ENCODE results near the gene RNF217. TPM values are rescaled to one million over a fixed set of nuclear protein-coding genes. Genes with fewer than 3 reads are reported as not detected.

RNF217 gene
- total and polyA plus RNA-seq, 10 of the 15 experiments (the other 5 are each of a cell fraction or from before 2014, with no cell fraction given) = under 0.01 to 11.7 (median 0.04) TPM; not detected in 3

DNA sequence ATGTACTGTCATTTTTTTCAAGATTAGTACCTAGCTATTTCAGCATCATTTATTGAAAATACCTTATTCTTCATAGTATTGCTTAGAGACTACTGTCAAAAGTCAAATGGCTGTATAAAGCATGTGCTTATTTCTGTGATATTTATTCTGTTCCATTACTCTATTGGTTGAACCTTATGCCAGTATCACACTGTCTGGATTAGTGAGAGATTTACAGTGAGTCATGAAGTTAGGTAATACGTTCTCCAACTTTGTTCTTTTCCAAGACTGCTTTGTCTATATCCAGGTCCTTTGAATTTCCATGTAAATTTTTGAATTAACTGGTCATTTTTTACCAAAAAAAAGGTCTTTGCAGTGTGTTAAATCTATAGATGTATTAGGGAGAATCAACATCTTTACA lies 18.6 kb upstream of the RNF217 start:
- intact Hi-C loops (cut with micrococcal nuclease; ENCODE audit: unreplicated experiment) (no loop called here), in situ Hi-C loops (cut with MboI) (no loop called here)
- H3K4me1 ChIP-seq (ENCODE audit: control insufficient read depth, insufficient read depth, low read length) = no peaks in the 10 kb centered on the region
- H3K79me2 ChIP-seq (ENCODE audit: control insufficient read depth, insufficient read depth, low read length) = no peaks in the 10 kb centered on the region
- no peak for DNase-seq (ENCODE audit: low read depth, low spot score)
- POLR2A ChIA-PET = no interaction called here
- H4K20me1 ChIP-seq (ENCODE audit: control insufficient read depth, insufficient read depth) = no peaks in the 10 kb centered on the region
- H3K4me2 ChIP-seq (ENCODE audit: control insufficient read depth, insufficient read depth) = no peak overlapping the region
- 0% methylated on average over 1 of the region's 1 CpG for WGBS (ENCODE audit: insufficient coverage, insufficient replicate concordance, low lambda C conversion rate, missing lambda C conversion rate)
- CTCF ChIA-PET = interaction anchor here (1.2 kb wide), 1 partner anchor 9 kb away, joined by 3 read pairs; no protein-coding TSS in a partner anchor
- RAD21 ChIA-PET (ENCODE audit: unreplicated experiment) = no interaction called here
- H3K27me3 ChIP-seq (replicated peaks in 1 of 2; ENCODE audit: control insufficient read depth in 2 of 2, insufficient read depth in 2 of 2, low read length in 1 of 2) = no peaks in the 10 kb centered on the region
- no TSS peak for BruUV-seq (replicated peaks)
- H3K9me3 ChIP-seq (replicated peaks; ENCODE audit: control insufficient read depth, insufficient read depth, low read length) = no peaks in the 10 kb centered on the region
- H3K27ac ChIP-seq (ENCODE audit: control insufficient read depth, insufficient read depth) = no peak overlapping the region
- H3K4me3 ChIP-seq = no peak overlapping the region
- no peaks in the 10 kb centered on the region for H3K36me3 ChIP-seq (ENCODE audit: control insufficient read depth in 2 of 2, insufficient read depth in 2 of 2, low read length in 1 of 2)
- H2AFZ ChIP-seq (ENCODE audit: control insufficient read depth, low read depth, low read length) = no peak overlapping the region
- no peak overlapping the region for H3K9ac ChIP-seq (ENCODE audit: control insufficient read depth, insufficient read depth, low read length)
- SMC1A ChIA-PET (ENCODE audit: uncharacterized antibody, unreplicated experiment) = no interaction called here
- FAIRE-seq = no peak
- no peak for ATAC-seq
- TF ChIP-seq EGR1 (IDR thresholded peaks at IDR 0.05; ENCODE audit: borderline replicate concordance in 1 of 2, low read depth in 2 of 2, low read length in 2 of 2) = no peak
- TF ChIP-seq TCF12 (IDR thresholded peaks at IDR 0.05; ENCODE audit: low read depth, low read length) = no peak
- TF ChIP-seq ZNF687 (IDR thresholded peaks at IDR 0.05) = no peak
- TF ChIP-seq RBBP5 (conservative IDR thresholded peaks at IDR 0.05) = no peak
- no peak for TF ChIP-seq CREM (IDR thresholded peaks at IDR 0.05; ENCODE audit: low read depth)
- no peak for TF ChIP-seq POLR2AphosphoS2 (IDR thresholded peaks at IDR 0.05; ENCODE audit: low read depth, low read length)
- TF ChIP-seq REST (IDR thresholded peaks at IDR 0.05; ENCODE audit: low read depth, low read length) = no peak
- no peak for TF ChIP-seq STAT3 (IDR thresholded peaks at IDR 0.05; ENCODE audit: low read depth, low read length)
- no peak for TF ChIP-seq TCF3 (IDR thresholded peaks at IDR 0.05; ENCODE audit: borderline replicate concordance, insufficient read depth, low read depth, low read length)
- TF ChIP-seq HDAC2 (IDR thresholded peaks at IDR 0.05) = no peak
- TF ChIP-seq, protein P1, sequence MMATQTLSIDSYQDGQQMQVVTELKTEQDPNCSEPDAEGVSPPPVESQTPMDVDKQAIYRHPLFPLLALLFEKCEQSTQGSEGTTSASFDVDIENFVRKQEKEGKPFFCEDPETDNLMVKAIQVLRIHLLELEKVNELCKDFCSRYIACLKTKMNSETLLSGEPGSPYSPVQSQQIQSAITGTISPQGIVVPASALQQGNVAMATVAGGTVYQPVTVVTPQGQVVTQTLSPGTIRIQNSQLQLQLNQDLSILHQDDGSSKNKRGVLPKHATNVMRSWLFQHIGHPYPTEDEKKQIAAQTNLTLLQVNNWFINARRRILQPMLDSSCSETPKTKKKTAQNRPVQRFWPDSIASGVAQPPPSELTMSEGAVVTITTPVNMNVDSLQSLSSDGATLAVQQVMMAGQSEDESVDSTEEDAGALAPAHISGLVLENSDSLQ (IDR thresholded peaks at IDR 0.05) = no peak
- TF ChIP-seq, protein P2, sequence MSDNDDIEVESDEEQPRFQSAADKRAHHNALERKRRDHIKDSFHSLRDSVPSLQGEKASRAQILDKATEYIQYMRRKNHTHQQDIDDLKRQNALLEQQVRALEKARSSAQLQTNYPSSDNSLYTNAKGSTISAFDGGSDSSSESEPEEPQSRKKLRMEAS (IDR thresholded peaks at IDR 0.05; ENCODE audit: low read depth, low read length) = no peak
- TF ChIP-seq, protein P3, sequence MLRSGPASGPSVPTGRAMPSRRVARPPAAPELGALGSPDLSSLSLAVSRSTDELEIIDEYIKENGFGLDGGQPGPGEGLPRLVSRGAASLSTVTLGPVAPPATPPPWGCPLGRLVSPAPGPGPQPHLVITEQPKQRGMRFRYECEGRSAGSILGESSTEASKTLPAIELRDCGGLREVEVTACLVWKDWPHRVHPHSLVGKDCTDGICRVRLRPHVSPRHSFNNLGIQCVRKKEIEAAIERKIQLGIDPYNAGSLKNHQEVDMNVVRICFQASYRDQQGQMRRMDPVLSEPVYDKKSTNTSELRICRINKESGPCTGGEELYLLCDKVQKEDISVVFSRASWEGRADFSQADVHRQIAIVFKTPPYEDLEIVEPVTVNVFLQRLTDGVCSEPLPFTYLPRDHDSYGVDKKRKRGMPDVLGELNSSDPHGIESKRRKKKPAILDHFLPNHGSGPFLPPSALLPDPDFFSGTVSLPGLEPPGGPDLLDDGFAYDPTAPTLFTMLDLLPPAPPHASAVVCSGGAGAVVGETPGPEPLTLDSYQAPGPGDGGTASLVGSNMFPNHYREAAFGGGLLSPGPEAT (IDR thresholded peaks at IDR 0.05; ENCODE audit: low read depth) = no peak
- TF ChIP-seq SMAD5 (IDR thresholded peaks at IDR 0.05; ENCODE audit: low read depth) = no peak
